HUES6 (cell line): ENCODE measurements around the gene TMEM204.

Experiments
- H3K27ac ChIP-seq: 2 replicates; pipeline ENCODE4 v1.7.0; 2013; ENCODE audit warnings: low read depth, mild to moderate bottlenecking, low read length, inconsistent platforms
- H3K27me3 ChIP-seq: 2 replicates; pipeline ENCODE4 v1.6.1; 2013; ENCODE audit warnings: low read length; ENCODE audit not compliant: control insufficient read depth, insufficient read depth
- H3K36me3 ChIP-seq: 2 replicates; pipeline ENCODE4 v1.6.1; 2013; ENCODE audit warnings: low read length; ENCODE audit not compliant: control insufficient read depth, insufficient read depth
- H3K4me1 ChIP-seq: 2 replicates; pipeline ENCODE4 v1.6.1; 2013; ENCODE audit warnings: low read length; ENCODE audit not compliant: control insufficient read depth, insufficient read depth
- H3K4me3 ChIP-seq: 2 replicates; pipeline ENCODE4 v1.5.1; 2013; ENCODE audit warnings: low read depth, low read length
- H3K9ac ChIP-seq: one replicate; pipeline ENCODE4 v1.6.1; 2013; ENCODE audit warnings: mild to moderate bottlenecking, low read length
- H3K9me3 ChIP-seq: 2 replicates; pipeline ENCODE4 v1.6.1; 2013; ENCODE audit warnings: low read depth, low read length; ENCODE audit not compliant: control insufficient read depth, insufficient read depth

Gene TMEM204

GRCh38 chr16:1553946-1554825 is 20.7 kb downstream of the TMEM204 start:
- no peak overlapping the region for H3K9ac ChIP-seq
- peaks cover 28% of the 10 kb centered on the region for H3K36me3 ChIP-seq
- no peaks in the 10 kb centered on the region for H3K9me3 ChIP-seq
- H3K4me1 ChIP-seq: peaks cover 5% of the 10 kb centered on the region; the same call in 1 of the 2 replicates
- no peaks in the 10 kb centered on the region for H3K27me3 ChIP-seq
- no peak overlapping the region for H3K27ac ChIP-seq
- no peak overlapping the region for H3K4me3 ChIP-seq

GRCh38 chr16:1554826-1555445 is 21.5 kb downstream of the TMEM204 start:
- Histone ChIP-seq H3K36me3 (peaks cover 35% of the 10 kb centered on the region), H3K4me1 (peaks cover 5% of the 10 kb centered on the region; the same call in 1 of the 2 replicates), H3K9ac (no peak overlapping the region), H3K9me3 (no peaks in the 10 kb centered on the region), H3K27ac (no peak overlapping the region), H3K27me3 (no peaks in the 10 kb centered on the region), H3K4me3 (no peak overlapping the region)

GRCh38 chr16:1556254-1556653 is 22.8 kb downstream of the TMEM204 start:
- no peak overlapping the region for H3K9ac ChIP-seq
- no peak overlapping the region for H3K4me3 ChIP-seq
- peaks cover 5% of the 10 kb centered on the region; the same call in 1 of the 2 replicates for H3K4me1 ChIP-seq
- no peaks in the 10 kb centered on the region for H3K9me3 ChIP-seq
- no peaks in the 10 kb centered on the region for H3K27me3 ChIP-seq
- H3K27ac ChIP-seq: no peak overlapping the region
- peaks cover 48% of the 10 kb centered on the region for H3K36me3 ChIP-seq

GRCh38 chr16:1557074-1557473 is 23.6 kb downstream of the TMEM204 start:
- Histone ChIP-seq H3K9ac (no peak overlapping the region), H3K36me3 (peaks cover 56% of the 10 kb centered on the region), H3K4me3 (no peak overlapping the region), H3K4me1 (peaks cover 5% of the 10 kb centered on the region; the same call in 1 of the 2 replicates), H3K27ac (no peak overlapping the region), H3K9me3 (no peaks in the 10 kb centered on the region), H3K27me3 (no peaks in the 10 kb centered on the region)

- H3K27me3 ChIP-seq: no peaks in the 10 kb centered on the region
- H3K9me3 ChIP-seq: no peaks in the 10 kb centered on the region
- no peak overlapping the region for H3K9ac ChIP-seq
- no peak overlapping the region for H3K4me3 ChIP-seq
- no peak overlapping the region for H3K27ac ChIP-seq
- H3K36me3 ChIP-seq: peaks cover 57% of the 10 kb centered on the region
- H3K4me1 ChIP-seq: peaks cover 5% of the 10 kb centered on the region; the same call in 1 of the 2 replicates
These were observed 24.1 kb downstream of the TMEM204 start for GRCh38 chr16:1557576-1557975.

- no peaks in the 10 kb centered on the region for H3K9me3 ChIP-seq
- no peak overlapping the region for H3K4me3 ChIP-seq
- H3K36me3 ChIP-seq: peaks cover 63% of the 10 kb centered on the region
- peaks cover 5% of the 10 kb centered on the region; the same call in 1 of the 2 replicates for H3K4me1 ChIP-seq
- no peaks in the 10 kb centered on the region for H3K27me3 ChIP-seq
- H3K27ac ChIP-seq: no peak overlapping the region
- H3K9ac ChIP-seq: no peak overlapping the region
These were observed 26.0 kb downstream of the TMEM204 start for GRCh38 chr16:1559446-1559975.

GRCh38 chr16:1560153-1560552 is 26.7 kb downstream of the TMEM204 start:
- H3K4me1 ChIP-seq: peaks cover 5% of the 10 kb centered on the region; the same call in 1 of the 2 replicates
- H3K27me3 ChIP-seq: no peaks in the 10 kb centered on the region
- no peak overlapping the region for H3K9ac ChIP-seq
- no peak overlapping the region for H3K27ac ChIP-seq
- H3K36me3 ChIP-seq: peaks cover 57% of the 10 kb centered on the region
- H3K9me3 ChIP-seq: no peaks in the 10 kb centered on the region
- no peak overlapping the region for H3K4me3 ChIP-seq

- H3K27me3 ChIP-seq: no peaks in the 10 kb centered on the region
- H3K9ac ChIP-seq: no peak overlapping the region
- H3K36me3 ChIP-seq: peaks cover 57% of the 10 kb centered on the region
These were observed 27.4 kb downstream of the TMEM204 start for GRCh38 chr16:1560866-1561265.

GRCh38 chr16:1561266-1561665 is 27.8 kb downstream of the TMEM204 start:
- H3K36me3 ChIP-seq: peaks cover 54% of the 10 kb centered on the region

More at GRCh38 chr16:1560866-1561265, 27.4 kb downstream of the TMEM204 start:
- H3K9me3 ChIP-seq: no peaks in the 10 kb centered on the region
- H3K27ac ChIP-seq: no peak overlapping the region
- peaks cover 5% of the 10 kb centered on the region; the same call in 1 of the 2 replicates for H3K4me1 ChIP-seq
- no peak overlapping the region for H3K4me3 ChIP-seq

GRCh38 chr16:1561836-1562235 is 28.4 kb downstream of the TMEM204 start:
- H3K9ac ChIP-seq: no peak overlapping the region
- peaks cover 52% of the 10 kb centered on the region for H3K36me3 ChIP-seq
- H3K27ac ChIP-seq: no peak overlapping the region
- no peaks in the 10 kb centered on the region for H3K9me3 ChIP-seq
- H3K4me1 ChIP-seq: peaks cover 5% of the 10 kb centered on the region; the same call in 1 of the 2 replicates
- H3K27me3 ChIP-seq: no peaks in the 10 kb centered on the region
- H3K4me3 ChIP-seq: no peak overlapping the region

More at GRCh38 chr16:1561266-1561665, 27.8 kb downstream of the TMEM204 start:
- Histone ChIP-seq H3K9ac (no peak overlapping the region), H3K27ac (no peak overlapping the region), H3K4me1 (peaks cover 5% of the 10 kb centered on the region; the same call in 1 of the 2 replicates), H3K27me3 (no peaks in the 10 kb centered on the region), H3K4me3 (no peak overlapping the region), H3K9me3 (no peaks in the 10 kb centered on the region)

GRCh38 chr16:1563786-1564185 is 30.3 kb downstream of the TMEM204 start:
- peaks cover 39% of the 10 kb centered on the region for H3K36me3 ChIP-seq
- no peaks in the 10 kb centered on the region for H3K27me3 ChIP-seq
- H3K9me3 ChIP-seq: no peaks in the 10 kb centered on the region
- no peaks in the 10 kb centered on the region for H3K4me1 ChIP-seq
- H3K4me3 ChIP-seq: no peak overlapping the region
- no peak overlapping the region for H3K27ac ChIP-seq
- H3K9ac ChIP-seq: no peak overlapping the region
